Esophagus squamous epithelium (tissue), 5 donors: Measurements from ENCODE around the gene UVRAG. TPM values are rescaled to one million over a fixed set of nuclear protein-coding genes. Genes with fewer than 3 reads are reported as not detected.

Experiments
- DNase-seq: peaks from one replicate; lab custom pipeline; 2025; lab: John Stamatoyannopoulos, UW
- H3K27ac ChIP-seq, 4 donors: fragments of 200-600 bp; sonication (generic); one replicate each; pipeline ENCODE4 v1.5.1; 2016 to 2019; ENCODE audit warnings: mild to moderate bottlenecking in 1 of 4
- H3K27me3 ChIP-seq, 4 donors: fragments of 200-600 bp; sonication (generic); 1 replicate in 3 of 4; 2 replicates in 1 of 4; pipeline versions ENCODE4 v1.5.1 to v1.6.0; 2017 to 2021; ENCODE audit warnings: antibody characterized with exemption in 1 of 4
- H3K36me3 ChIP-seq, 3 donors: fragments of 200-600 bp; sonication (generic); one replicate each; pipeline ENCODE4 v1.5.1; 2016 to 2019
- H3K4me1 ChIP-seq, 3 donors: fragments of 200-600 bp; sonication (generic); one replicate each; pipeline ENCODE4 v1.5.1; 2017 to 2019
- H3K4me3 ChIP-seq, 4 donors: fragments of 200-600 bp; sonication (generic); 1 replicate in 3 of 4; 2 replicates in 1 of 4; pipeline ENCODE4 v1.5.1; 2016 to 2019; ENCODE audit warnings: mild to moderate bottlenecking in 2 of 4, moderate library complexity in 1 of 4
- H3K9me3 ChIP-seq, 3 donors: fragments of 200-600 bp; sonication (generic); one replicate each; pipeline ENCODE4 v1.5.1; 2016 to 2019
- POLR2A ChIP-seq, 4 donors: fragments of 450-650 bp; IDR thresholded peaks; one replicate each; pipeline ENCODE4 v1.6.1; 2017; ENCODE audit warnings: antibody characterized with exemption in 4 of 4, mild to moderate bottlenecking in 4 of 4, moderate library complexity in 3 of 4
- WGBS, 2 donors: methylation state at CpG; one replicate each; pipeline ENCODE4 v1.1.5; 2018; 5-methylcytosine and 5-hydroxymethylcytosine counted together
- intact Hi-C: fragments of 100-400 bp; cut with DNase I; formaldehyde crosslinking; loops from one replicate; pipeline ENCODE4 v1.15.0; 2022
- total RNA-seq, 4 donors: library from RNA; depleted of rRNA; stranded (reverse); fragments of >200 nt; gene quantifications; one replicate each; pipeline ENCODE4 v1.1.0, GENCODE V29; 2016
- TF ChIP-seq, protein P1 (sequence below), 6 experiments: fragments of 450-650 bp in 4 of 6; fragments of 200-600 bp in 2 of 6; sonication (generic) in 2 of 6; IDR thresholded peaks; one replicate each; pipeline ENCODE4 v1.5.1; 2016 to 2019; ENCODE audit warnings: antibody characterized with exemption in 6 of 6, mild to moderate bottlenecking in 4 of 6, moderate library complexity in 4 of 6
- donor health status: DM: yes; HTN: yes; CAD: no.

The UVRAG gene
- total RNA-seq, 4 donors from 2014 or later: 3.5 to 15.4 (median 8.5) TPM

DNA sequence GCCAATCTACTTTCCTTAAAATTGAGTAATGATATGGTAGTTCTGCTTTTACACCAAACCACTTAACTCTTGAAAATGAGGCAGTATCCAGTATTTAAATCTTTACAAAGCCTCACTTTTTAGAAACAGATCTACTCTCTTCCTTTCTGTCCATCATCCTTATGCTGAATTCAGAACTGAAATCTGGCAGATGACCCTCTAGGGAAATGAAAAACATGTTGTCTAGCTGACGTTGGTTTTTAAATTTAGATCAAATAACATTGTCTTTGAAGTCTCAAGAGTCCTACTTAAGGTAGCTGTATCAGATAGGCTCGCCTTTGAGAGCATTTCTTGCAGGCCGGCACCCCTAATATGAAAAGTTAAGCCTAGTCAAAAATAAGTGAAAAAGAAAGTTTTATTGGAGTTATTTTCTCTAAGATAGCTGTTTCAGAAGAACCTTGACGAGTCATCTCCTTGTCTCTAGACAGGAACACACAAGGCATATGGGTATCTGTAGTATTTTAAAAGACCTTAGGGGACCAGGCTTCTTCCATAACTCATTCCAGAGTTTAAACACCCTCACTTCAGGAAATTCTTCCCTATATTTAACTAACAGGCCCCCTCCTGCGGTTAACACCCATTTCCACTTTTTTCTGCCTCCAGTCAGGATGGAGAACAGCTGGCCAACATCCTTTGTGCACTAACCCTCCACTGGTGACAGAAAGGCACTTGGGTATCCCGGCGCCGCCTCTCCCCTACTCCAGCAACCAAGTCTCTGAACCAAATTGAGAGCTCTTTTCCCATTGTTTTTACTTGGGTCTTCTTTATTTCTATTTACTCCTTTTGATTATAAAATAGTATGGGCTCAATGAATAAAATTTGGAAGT is 310.1 kb downstream of the UVRAG start:
- TF ChIP-seq POLR2A (IDR thresholded peaks at IDR 0.05): no peak
- TF ChIP-seq, protein P1, sequence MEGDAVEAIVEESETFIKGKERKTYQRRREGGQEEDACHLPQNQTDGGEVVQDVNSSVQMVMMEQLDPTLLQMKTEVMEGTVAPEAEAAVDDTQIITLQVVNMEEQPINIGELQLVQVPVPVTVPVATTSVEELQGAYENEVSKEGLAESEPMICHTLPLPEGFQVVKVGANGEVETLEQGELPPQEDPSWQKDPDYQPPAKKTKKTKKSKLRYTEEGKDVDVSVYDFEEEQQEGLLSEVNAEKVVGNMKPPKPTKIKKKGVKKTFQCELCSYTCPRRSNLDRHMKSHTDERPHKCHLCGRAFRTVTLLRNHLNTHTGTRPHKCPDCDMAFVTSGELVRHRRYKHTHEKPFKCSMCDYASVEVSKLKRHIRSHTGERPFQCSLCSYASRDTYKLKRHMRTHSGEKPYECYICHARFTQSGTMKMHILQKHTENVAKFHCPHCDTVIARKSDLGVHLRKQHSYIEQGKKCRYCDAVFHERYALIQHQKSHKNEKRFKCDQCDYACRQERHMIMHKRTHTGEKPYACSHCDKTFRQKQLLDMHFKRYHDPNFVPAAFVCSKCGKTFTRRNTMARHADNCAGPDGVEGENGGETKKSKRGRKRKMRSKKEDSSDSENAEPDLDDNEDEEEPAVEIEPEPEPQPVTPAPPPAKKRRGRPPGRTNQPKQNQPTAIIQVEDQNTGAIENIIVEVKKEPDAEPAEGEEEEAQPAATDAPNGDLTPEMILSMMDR (IDR thresholded peaks at IDR 0.05): no peak
- Histone ChIP-seq H3K4me1 (peaks cover 0 to 18% (median 4%) of the 10 kb centered on the region in 3 donors), H3K9me3 (no peaks in the 10 kb centered on the region), H3K27ac (no peak overlapping the region), H3K27me3 (no peaks in the 10 kb centered on the region), H3K36me3 (no peaks in the 10 kb centered on the region), H3K4me3 (no peak overlapping the region)
- DNase-seq: no peak
- intact Hi-C loops: no loop called here
- 81 to 88% methylated on average over 8 of the region's 8 CpGs for WGBS, 2 donors

DNA sequence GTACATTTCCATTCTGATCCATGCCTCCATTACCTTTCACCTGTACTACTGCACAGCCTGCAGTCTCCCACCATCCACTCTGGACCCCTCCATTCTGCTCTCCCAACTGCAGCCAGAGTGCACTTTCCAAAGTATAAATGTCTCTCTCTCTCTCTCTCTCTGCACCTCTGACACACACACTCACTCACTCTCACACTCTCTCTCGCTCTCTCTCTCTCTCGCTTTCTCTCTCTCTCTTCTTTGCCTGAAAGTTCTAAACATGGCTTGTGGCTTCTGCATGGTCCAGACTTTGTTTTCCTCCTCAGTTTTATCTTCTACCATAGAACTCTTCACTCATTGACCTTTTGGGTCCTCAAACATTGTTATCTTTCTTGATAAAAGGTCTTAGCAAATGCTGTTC is 314.7 kb downstream of the UVRAG start:
- peaks cover 0 to 17% (median 8%) of the 10 kb centered on the region in 3 donors for H3K4me1 ChIP-seq
- no peak overlapping the region for H3K27ac ChIP-seq
- no peaks in the 10 kb centered on the region for H3K27me3 ChIP-seq
- WGBS, 2 donors: 93 to 100% methylated on average over 2 of the region's 2 CpGs
- DNase-seq: no peak
- no peaks in the 10 kb centered on the region for H3K36me3 ChIP-seq
- H3K4me3 ChIP-seq: no peak overlapping the region
- intact Hi-C loops: no loop called here
- TF ChIP-seq POLR2A (IDR thresholded peaks at IDR 0.05): no peak
- TF ChIP-seq, protein P1 (IDR thresholded peaks at IDR 0.05): no peak
- H3K9me3 ChIP-seq: no peaks in the 10 kb centered on the region

DNA sequence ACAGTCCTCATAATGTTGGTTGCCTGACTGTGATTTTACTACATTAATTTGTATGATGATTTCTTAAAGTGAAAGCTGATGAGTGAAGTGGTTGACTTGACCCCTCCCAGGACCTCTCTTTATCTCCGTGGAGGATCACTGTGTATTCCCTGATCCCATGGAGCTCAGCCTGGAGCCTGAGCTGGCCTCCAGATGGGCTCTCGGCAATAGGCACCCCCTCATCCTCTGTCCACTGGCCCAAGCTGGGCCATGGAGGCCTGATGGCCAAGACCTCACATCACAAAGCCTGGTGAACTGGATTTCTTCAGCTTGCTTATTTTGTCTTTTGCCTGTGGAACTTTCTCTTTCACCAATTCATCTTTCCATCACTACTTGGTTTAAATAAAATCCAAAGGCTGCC is 316.1 kb downstream of the UVRAG start:
- Histone ChIP-seq H3K9me3 (no peaks in the 10 kb centered on the region), H3K27ac (peak overlapping the region in 3 of 4 donors; percentile 2 to 65 (median 39)), H3K36me3 (peaks cover 0 to 6% (median 0%) of the 10 kb centered on the region in 3 donors), H3K4me3 (no peak overlapping the region), H3K4me1 (peaks cover 0 to 17% (median 8%) of the 10 kb centered on the region in 3 donors), H3K27me3 (no peaks in the 10 kb centered on the region)
- intact Hi-C loops: no loop called here
- no peak for DNase-seq
- TF ChIP-seq, protein P1 (IDR thresholded peaks at IDR 0.05): no peak
- no peak for TF ChIP-seq POLR2A (IDR thresholded peaks at IDR 0.05)
- 76 to 100% methylated on average over 2 of the region's 2 CpGs for WGBS, 2 donors

DNA sequence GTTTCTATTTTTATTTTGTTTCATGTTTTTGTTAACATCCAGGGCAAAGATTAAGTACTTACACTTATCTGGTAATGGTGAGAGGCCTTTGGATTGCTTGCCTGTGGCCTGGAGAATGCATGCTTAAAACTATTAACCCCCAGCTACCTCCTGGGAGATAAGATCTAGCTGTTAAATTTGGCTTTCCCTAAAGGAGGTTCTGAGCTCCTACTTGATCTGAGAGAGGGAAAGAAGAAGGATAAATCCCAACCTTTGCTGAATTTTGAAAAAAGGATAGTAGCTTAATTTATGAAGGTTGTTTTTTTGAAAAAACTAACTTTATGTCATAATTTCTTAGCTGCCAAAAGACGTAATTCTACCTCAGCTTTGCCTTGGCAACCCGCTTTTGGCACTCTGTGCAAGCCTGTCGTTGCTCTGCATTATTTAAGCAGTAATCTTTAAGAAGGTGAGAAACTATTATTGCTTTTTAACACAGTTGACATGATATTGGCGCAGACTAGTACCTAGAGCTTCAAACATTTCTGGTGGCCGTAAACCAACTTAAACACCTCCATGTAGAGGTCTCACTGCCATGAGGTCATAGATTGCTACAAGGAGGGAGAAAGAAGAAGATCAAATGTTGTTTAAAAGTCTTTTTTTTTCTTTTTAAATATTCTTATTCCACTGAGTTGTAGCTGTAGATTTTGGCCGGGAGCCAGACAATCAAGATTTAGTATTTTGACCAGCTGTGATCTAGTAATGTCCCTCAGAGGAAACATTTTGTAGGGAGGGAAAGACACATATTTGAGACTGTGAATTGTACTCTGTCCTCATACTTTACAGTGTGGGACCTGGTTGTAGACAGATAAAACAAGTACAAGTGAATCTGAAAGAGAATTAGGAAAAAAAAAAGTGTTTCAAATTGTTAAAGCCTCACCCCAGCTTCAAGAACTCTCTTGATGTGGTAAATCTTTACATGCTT is 316.9 kb downstream of the UVRAG start:
- DNase-seq: no peak
- TF ChIP-seq, protein P1 (IDR thresholded peaks at IDR 0.05): no peak
- no peak for TF ChIP-seq POLR2A (IDR thresholded peaks at IDR 0.05)
- Histone ChIP-seq H3K36me3 (peaks cover 0 to 6% (median 0%) of the 10 kb centered on the region in 3 donors), H3K4me1 (peaks cover 0 to 17% (median 8%) of the 10 kb centered on the region in 3 donors), H3K27ac (peak overlapping the region in 2 of 4 donors; percentile 2 to 65), H3K4me3 (no peak overlapping the region), H3K27me3 (no peaks in the 10 kb centered on the region), H3K9me3 (no peaks in the 10 kb centered on the region)
- intact Hi-C loops: no loop called here
- 71 to 73% methylated on average over 6 of the region's 6 CpGs for WGBS, 2 donors
